ENCODE results near the gene ACSM2A.
"Not testable (repeated sequence)": the region's sequence is repeated elsewhere in the genome, so short reads cannot be mapped to it uniquely, and the experiment has no call there.

Gene ACSM2A

GRCh38 chr16:20477188-20477744 lies 25.9 kb downstream of the ACSM2A start:
- CTCF ChIA-PET; H3K36me3 ChIP-seq (ENCODE audit: control insufficient read depth in 4 of 4, insufficient read depth in 4 of 4, low read length in 3 of 4): not testable (repeated sequence)

GRCh38 chr16:20483989-20484388 lies 32.7 kb downstream of the ACSM2A start:
- CTCF ChIA-PET; H3K36me3 ChIP-seq (ENCODE audit: control insufficient read depth in 4 of 4, insufficient read depth in 4 of 4, low read length in 3 of 4); H3K27ac ChIP-seq (ENCODE audit: insufficient read depth in 1 of 2, low read depth in 1 of 2, low read length in 2 of 2, poor library complexity in 1 of 2, severe bottlenecking in 2 of 2); POLR2A ChIA-PET; H3K9me3 ChIP-seq (ENCODE audit: control extremely low read depth in 1 of 5, control insufficient read depth in 4 of 5, insufficient read depth in 2 of 5, low read depth in 1 of 5, low read length in 4 of 5); H3K4me1 ChIP-seq (ENCODE audit: control extremely low read depth in 1 of 4, control insufficient read depth in 4 of 4, insufficient read depth in 4 of 4, low read length in 3 of 4); H3K27me3 ChIP-seq (replicated peaks in 2 of 5; ENCODE audit: control insufficient read depth in 4 of 5, insufficient read depth in 5 of 5, low read length in 4 of 5); H3K4me3 ChIP-seq (ENCODE audit: control insufficient read depth in 1 of 7, extremely low read depth in 1 of 7, insufficient read depth in 4 of 7, low read depth in 2 of 7, low read length in 6 of 7); DNase-seq: not testable (repeated sequence)
- WGBS (ENCODE audit: insufficient coverage) = no CpG with 5 or more reads among the region's 1 CpG

More at GRCh38 chr16:20477188-20477744, 25.9 kb downstream of the ACSM2A start:
- POLR2A ChIA-PET; H3K9me3 ChIP-seq (ENCODE audit: control extremely low read depth in 1 of 5, control insufficient read depth in 4 of 5, insufficient read depth in 2 of 5, low read depth in 1 of 5, low read length in 4 of 5); H3K27ac ChIP-seq (ENCODE audit: insufficient read depth in 1 of 2, low read depth in 1 of 2, low read length in 2 of 2, poor library complexity in 1 of 2, severe bottlenecking in 2 of 2); H3K4me1 ChIP-seq (ENCODE audit: control extremely low read depth in 1 of 4, control insufficient read depth in 4 of 4, insufficient read depth in 4 of 4, low read length in 3 of 4); H3K27me3 ChIP-seq (replicated peaks in 2 of 5; ENCODE audit: control insufficient read depth in 4 of 5, insufficient read depth in 5 of 5, low read length in 4 of 5); DNase-seq; H3K4me3 ChIP-seq (ENCODE audit: control insufficient read depth in 1 of 7, extremely low read depth in 1 of 7, insufficient read depth in 4 of 7, low read depth in 2 of 7, low read length in 6 of 7): not testable (repeated sequence)
- no CpG with 5 or more reads among the region's 2 CpGs for WGBS (ENCODE audit: insufficient coverage)

GRCh38 chr16:20484726-20485125 lies 33.4 kb downstream of the ACSM2A start:
- H3K36me3 ChIP-seq (ENCODE audit: control insufficient read depth in 4 of 4, insufficient read depth in 4 of 4, low read length in 3 of 4) = no peaks in the 10 kb centered on the region
- DNase-seq = no peak
- H3K9me3 ChIP-seq (ENCODE audit: control extremely low read depth in 1 of 5, control insufficient read depth in 4 of 5, insufficient read depth in 2 of 5, low read depth in 1 of 5, low read length in 4 of 5) = no peaks in the 10 kb centered on the region
- no peaks in the 10 kb centered on the region for H3K27me3 ChIP-seq (replicated peaks in 2 of 5; ENCODE audit: control insufficient read depth in 4 of 5, insufficient read depth in 5 of 5, low read length in 4 of 5)
- no peaks in the 10 kb centered on the region for H3K4me1 ChIP-seq (ENCODE audit: control extremely low read depth in 1 of 4, control insufficient read depth in 4 of 4, insufficient read depth in 4 of 4, low read length in 3 of 4)
- ChIA-PET CTCF (no interaction called here), POLR2A (no interaction called here)
- 67% methylated on average over 1 of the region's 1 CpG for WGBS (ENCODE audit: insufficient coverage)
- H3K27ac ChIP-seq (ENCODE audit: insufficient read depth in 1 of 2, low read depth in 1 of 2, low read length in 2 of 2, poor library complexity in 1 of 2, severe bottlenecking in 2 of 2) = no peak overlapping the region
- H3K4me3 ChIP-seq (ENCODE audit: control insufficient read depth in 1 of 7, extremely low read depth in 1 of 7, insufficient read depth in 4 of 7, low read depth in 2 of 7, low read length in 6 of 7) = no peak overlapping the region

GRCh38 chr16:20485408-20485807 lies 34.1 kb downstream of the ACSM2A start:
- Histone ChIP-seq H3K4me1 (ENCODE audit: control extremely low read depth in 1 of 4, control insufficient read depth in 4 of 4, insufficient read depth in 4 of 4, low read length in 3 of 4) (no peaks in the 10 kb centered on the region), H3K36me3 (ENCODE audit: control insufficient read depth in 4 of 4, insufficient read depth in 4 of 4, low read length in 3 of 4) (no peaks in the 10 kb centered on the region), H3K4me3 (ENCODE audit: control insufficient read depth in 1 of 7, extremely low read depth in 1 of 7, insufficient read depth in 4 of 7, low read depth in 2 of 7, low read length in 6 of 7) (no peak overlapping the region), H3K9me3 (ENCODE audit: control extremely low read depth in 1 of 5, control insufficient read depth in 4 of 5, insufficient read depth in 2 of 5, low read depth in 1 of 5, low read length in 4 of 5) (no peaks in the 10 kb centered on the region), H3K27ac (ENCODE audit: insufficient read depth in 1 of 2, low read depth in 1 of 2, low read length in 2 of 2, poor library complexity in 1 of 2, severe bottlenecking in 2 of 2) (no peak overlapping the region), H3K27me3 (replicated peaks in 2 of 5; ENCODE audit: control insufficient read depth in 4 of 5, insufficient read depth in 5 of 5, low read length in 4 of 5) (no peaks in the 10 kb centered on the region)
- WGBS (ENCODE audit: insufficient coverage) = no CpG with 5 or more reads among the region's 1 CpG
- ChIA-PET POLR2A (no interaction called here), CTCF (no interaction called here)
- DNase-seq = no peak

GRCh38 chr16:20490994-20491393 lies 39.7 kb downstream of the ACSM2A start:
- H3K4me1 ChIP-seq (ENCODE audit: control extremely low read depth in 1 of 4, control insufficient read depth in 4 of 4, insufficient read depth in 4 of 4, low read length in 3 of 4); DNase-seq; H3K9me3 ChIP-seq (ENCODE audit: control extremely low read depth in 1 of 5, control insufficient read depth in 4 of 5, insufficient read depth in 2 of 5, low read depth in 1 of 5, low read length in 4 of 5); H3K27me3 ChIP-seq (replicated peaks in 2 of 5; ENCODE audit: control insufficient read depth in 4 of 5, insufficient read depth in 5 of 5, low read length in 4 of 5); H3K4me3 ChIP-seq (ENCODE audit: control insufficient read depth in 1 of 7, extremely low read depth in 1 of 7, insufficient read depth in 4 of 7, low read depth in 2 of 7, low read length in 6 of 7); POLR2A ChIA-PET; H3K27ac ChIP-seq (ENCODE audit: insufficient read depth in 1 of 2, low read depth in 1 of 2, low read length in 2 of 2, poor library complexity in 1 of 2, severe bottlenecking in 2 of 2); H3K36me3 ChIP-seq (ENCODE audit: control insufficient read depth in 4 of 4, insufficient read depth in 4 of 4, low read length in 3 of 4); CTCF ChIA-PET: not testable (repeated sequence)
- no CpG with 5 or more reads among the region's 3 CpGs for WGBS (ENCODE audit: insufficient coverage)

GRCh38 chr16:20491448-20491847 lies 40.1 kb downstream of the ACSM2A start:
- CTCF ChIA-PET; H3K4me3 ChIP-seq (ENCODE audit: control insufficient read depth in 1 of 7, extremely low read depth in 1 of 7, insufficient read depth in 4 of 7, low read depth in 2 of 7, low read length in 6 of 7); H3K27me3 ChIP-seq (replicated peaks in 2 of 5; ENCODE audit: control insufficient read depth in 4 of 5, insufficient read depth in 5 of 5, low read length in 4 of 5); H3K36me3 ChIP-seq (ENCODE audit: control insufficient read depth in 4 of 4, insufficient read depth in 4 of 4, low read length in 3 of 4); H3K27ac ChIP-seq (ENCODE audit: insufficient read depth in 1 of 2, low read depth in 1 of 2, low read length in 2 of 2, poor library complexity in 1 of 2, severe bottlenecking in 2 of 2); H3K9me3 ChIP-seq (ENCODE audit: control extremely low read depth in 1 of 5, control insufficient read depth in 4 of 5, insufficient read depth in 2 of 5, low read depth in 1 of 5, low read length in 4 of 5); H3K4me1 ChIP-seq (ENCODE audit: control extremely low read depth in 1 of 4, control insufficient read depth in 4 of 4, insufficient read depth in 4 of 4, low read length in 3 of 4); DNase-seq; POLR2A ChIA-PET: not testable (repeated sequence)
- WGBS (ENCODE audit: insufficient coverage) = no CpG with 5 or more reads among the region's 11 CpGs

- H3K4me1 ChIP-seq (ENCODE audit: control extremely low read depth in 1 of 4, control insufficient read depth in 4 of 4, insufficient read depth in 4 of 4, low read length in 3 of 4) = no peaks in the 10 kb centered on the region
- peaks cover 0 to 14% (median 0%) of the 10 kb centered on the region in 5 experiments for H3K9me3 ChIP-seq (ENCODE audit: control extremely low read depth in 1 of 5, control insufficient read depth in 4 of 5, insufficient read depth in 2 of 5, low read depth in 1 of 5, low read length in 4 of 5)
- H3K4me3 ChIP-seq (ENCODE audit: control insufficient read depth in 1 of 7, extremely low read depth in 1 of 7, insufficient read depth in 4 of 7, low read depth in 2 of 7, low read length in 6 of 7) = no peak overlapping the region
- H3K27me3 ChIP-seq (replicated peaks in 2 of 5; ENCODE audit: control insufficient read depth in 4 of 5, insufficient read depth in 5 of 5, low read length in 4 of 5) = no peaks in the 10 kb centered on the region
- H3K27ac ChIP-seq (ENCODE audit: insufficient read depth in 1 of 2, low read depth in 1 of 2, low read length in 2 of 2, poor library complexity in 1 of 2, severe bottlenecking in 2 of 2) = no peak overlapping the region
- WGBS (ENCODE audit: insufficient coverage) = 100% methylated on average over 1 of the region's 1 CpG
- DNase-seq = no peak
- ChIA-PET CTCF (no interaction called here), POLR2A (no interaction called here)
- no peaks in the 10 kb centered on the region for H3K36me3 ChIP-seq (ENCODE audit: control insufficient read depth in 4 of 4, insufficient read depth in 4 of 4, low read length in 3 of 4)
Measured at GRCh38 chr16:20504418-20504817, 53.1 kb downstream of the ACSM2A start.
